Ramos (cell line): ENCODE data around the gene C1QTNF6.

ENCODE experiments used
- in situ Hi-C: fragments of 300-500 bp; cut with MboI; formaldehyde crosslinking; loops from one replicate; pipeline ENCODE4 v1.14.3; 2022; ENCODE audit warnings: low sequenced_read_pairs; ENCODE audit not compliant: unreplicated experiment

Gene C1QTNF6

DNA sequence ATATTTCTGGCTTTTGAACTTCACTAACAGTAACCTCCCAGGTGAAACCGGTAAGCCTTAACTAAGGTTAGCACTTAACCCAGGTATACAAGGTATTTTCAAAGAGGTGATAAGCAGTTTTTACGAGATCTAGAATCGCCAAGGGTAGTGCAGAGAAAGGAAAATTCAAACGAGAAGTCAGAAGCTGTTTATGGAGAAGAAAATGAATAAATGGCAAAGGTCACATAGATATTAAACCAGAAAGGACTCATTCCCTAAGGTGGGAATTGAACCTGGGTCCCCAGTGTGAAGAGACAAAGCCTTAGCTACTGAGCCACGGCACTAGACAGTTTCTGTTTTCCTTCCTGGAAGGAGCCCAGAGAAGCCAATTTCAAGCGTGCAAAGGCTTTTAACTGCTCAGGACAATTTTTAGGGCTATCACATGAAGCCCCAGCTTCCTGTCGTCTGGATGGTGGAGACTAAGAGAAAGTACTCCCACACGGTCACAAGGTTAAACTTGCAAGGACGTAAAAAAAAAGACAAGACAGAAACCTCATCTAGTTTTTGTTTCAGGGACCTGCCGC lies 5.7 kb upstream of the C1QTNF6 start:
- in situ Hi-C loops = no loop called here

DNA sequence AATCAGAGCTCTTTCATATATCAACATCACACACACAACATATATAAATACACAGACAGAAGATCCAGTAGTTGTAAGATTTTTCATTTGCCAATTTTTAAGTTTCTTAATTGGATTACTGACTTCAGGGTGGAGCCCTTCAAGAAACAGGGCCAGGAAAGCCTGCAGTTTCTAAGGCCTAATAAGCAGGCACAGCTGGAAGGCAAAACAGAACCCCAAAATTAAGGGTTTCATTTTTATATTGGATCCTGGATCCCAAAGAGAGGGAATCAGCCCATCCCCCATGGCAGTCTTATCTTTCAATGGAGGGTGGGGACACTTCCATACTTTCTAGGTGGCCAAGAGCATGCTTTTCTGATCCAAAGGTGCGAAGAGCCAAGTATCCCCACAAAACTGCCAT lies 4.7 kb upstream of the C1QTNF6 start:
- in situ Hi-C loops = no loop called here

DNA sequence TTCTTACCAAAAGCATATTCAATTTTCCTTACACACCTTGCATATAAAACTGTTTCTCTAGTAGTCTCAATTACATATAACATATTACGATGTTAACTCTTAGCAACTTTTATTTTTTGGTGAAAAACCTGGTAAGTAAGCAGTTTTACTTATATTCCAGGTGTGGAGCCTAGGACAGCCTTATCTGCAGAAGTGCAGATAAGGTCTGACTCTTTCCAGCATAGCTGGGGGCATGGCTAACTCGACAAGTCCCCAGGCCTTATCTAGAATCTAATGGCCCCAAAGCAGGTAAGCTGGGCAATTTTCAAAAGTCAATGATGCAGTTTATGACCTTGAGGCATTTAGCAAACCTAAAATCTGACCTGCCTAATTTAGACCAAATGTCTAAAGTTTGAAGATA lies 4.2 kb upstream of the C1QTNF6 start:
- in situ Hi-C loops = no loop called here

DNA sequence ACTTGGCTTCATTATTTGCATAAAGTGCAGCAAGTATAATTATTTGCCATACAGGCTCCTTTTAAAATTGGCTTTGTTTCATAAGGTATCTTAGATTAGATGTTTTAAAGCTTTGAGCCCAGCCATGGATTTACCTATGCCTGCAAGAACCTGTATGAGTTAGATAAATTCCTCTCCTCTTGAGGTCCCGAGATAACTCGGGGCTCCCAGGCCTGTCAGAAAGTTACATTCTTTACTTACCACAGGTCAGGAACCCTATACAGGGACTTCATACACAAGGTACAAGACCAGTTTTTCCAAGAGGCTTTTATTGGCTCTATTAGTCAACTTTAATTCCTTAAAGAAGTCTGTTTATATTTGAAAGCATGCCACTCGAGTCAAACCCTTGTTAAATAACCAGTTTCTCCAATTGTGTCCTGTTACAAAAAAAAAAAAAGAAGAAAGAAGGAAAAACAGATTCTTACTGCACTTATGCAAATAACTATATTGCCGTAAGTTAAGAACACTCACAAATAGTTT lies 2.3 kb upstream of the C1QTNF6 start:
- in situ Hi-C loops = no loop called here

DNA sequence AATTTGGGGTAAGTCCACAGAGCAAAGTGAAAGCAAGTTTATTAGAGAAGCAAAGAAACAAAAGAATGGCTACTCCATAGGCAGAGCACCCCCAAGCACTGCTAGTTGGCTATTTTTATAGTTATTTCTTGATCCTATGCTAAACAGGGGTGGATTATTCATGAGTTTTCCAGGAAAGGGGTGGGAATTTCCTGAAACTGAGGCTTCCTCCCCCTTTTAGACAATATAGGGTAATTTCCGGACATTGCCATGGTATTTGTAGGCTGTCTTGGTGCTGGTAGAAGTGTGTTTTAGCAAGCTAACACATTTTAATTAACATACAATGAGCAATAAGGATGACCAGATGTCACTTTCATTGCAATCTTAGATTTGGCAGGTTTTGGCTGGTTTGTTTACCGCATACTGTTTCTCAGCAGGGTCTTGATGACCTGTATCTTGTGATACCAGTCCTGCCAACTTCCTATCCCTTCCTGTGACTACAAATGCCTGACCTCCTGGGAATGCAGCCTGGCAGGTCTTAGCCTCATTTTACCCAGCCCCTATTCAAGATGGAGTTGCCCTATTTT lies 937 bp upstream of the C1QTNF6 start:
- in situ Hi-C loops = no loop called here

DNA sequence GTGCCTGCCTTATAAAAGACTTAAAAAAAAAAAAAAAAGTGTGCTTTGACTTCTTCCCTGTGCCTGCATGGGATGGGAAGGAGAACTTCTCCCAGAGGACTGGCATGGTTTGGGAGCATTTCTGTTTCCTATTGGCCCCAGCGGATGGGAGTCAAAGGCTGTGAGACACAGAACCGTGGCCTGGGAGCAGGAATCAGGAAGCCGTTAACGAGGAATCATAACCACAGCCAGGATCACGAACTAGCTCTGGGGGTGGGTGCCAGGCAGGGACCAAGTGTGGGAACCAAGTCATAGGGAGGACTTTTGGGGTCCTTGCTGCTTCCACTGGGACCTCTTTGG lies 526 bp downstream of the C1QTNF6 start:
- in situ Hi-C loops = no loop called here

DNA sequence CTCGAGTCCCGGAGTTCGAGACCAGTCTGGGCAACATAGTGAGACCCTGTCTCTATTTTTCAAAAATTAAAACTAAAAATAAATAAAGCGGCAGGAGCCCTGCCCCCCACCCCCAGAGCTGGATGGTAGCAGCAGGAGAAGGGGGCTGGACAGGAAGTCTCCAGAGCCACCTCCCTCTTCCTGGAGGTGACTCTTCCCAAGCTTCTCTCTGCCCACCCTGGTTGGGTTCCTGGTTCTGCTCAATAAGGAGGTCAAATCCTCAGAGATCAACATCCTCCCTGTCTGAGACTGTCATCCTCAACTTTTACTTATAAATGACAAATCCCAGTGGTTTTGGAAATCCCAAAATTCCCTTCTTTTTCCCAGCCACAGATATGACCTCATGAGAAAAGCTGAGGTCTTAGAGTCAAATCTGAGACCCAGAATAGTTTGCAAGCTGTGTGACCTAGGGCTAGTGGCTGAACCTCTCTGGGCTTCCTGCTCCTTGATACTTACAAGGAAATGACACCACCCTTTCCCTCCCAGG lies 987 bp downstream of the C1QTNF6 start:
- in situ Hi-C loops = no loop called here

DNA sequence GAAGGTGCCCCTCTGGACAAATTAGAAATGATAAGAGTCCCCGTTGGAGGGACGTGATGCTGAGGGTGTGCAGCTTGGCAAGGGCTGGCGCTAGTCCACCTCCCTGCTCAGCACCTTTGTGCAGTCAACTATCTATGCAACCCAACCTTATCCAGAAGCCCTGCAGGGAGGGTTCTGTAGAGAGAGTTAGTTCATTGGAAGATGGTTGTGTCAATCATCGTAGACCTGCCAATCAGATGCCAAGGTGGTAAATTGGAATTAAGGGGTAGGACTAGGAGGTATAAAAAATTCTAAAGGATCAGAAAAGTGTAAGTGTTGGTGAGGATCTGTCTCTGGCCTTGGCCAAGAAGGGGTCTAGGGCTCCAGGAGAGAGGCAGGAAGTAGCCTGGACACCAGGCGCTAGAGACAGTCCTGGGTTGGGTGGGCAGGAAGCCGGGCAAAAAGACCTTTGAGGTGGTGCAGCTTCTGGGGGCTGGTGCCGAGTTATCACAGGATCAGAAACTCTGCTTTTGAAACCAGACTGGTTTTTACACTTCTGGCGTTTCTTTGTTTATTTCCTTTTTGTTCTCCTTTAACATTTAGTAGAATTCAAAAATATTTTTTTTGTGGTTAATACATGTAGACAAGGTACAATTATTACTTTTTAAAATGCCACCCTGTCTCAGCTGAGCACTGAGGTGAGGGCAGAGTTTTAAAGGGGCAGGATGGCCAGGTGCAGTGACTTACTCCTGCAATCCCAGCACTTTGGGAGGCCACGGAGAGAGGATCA lies 1.6 kb downstream of the C1QTNF6 start:
- in situ Hi-C loops = no loop called here

DNA sequence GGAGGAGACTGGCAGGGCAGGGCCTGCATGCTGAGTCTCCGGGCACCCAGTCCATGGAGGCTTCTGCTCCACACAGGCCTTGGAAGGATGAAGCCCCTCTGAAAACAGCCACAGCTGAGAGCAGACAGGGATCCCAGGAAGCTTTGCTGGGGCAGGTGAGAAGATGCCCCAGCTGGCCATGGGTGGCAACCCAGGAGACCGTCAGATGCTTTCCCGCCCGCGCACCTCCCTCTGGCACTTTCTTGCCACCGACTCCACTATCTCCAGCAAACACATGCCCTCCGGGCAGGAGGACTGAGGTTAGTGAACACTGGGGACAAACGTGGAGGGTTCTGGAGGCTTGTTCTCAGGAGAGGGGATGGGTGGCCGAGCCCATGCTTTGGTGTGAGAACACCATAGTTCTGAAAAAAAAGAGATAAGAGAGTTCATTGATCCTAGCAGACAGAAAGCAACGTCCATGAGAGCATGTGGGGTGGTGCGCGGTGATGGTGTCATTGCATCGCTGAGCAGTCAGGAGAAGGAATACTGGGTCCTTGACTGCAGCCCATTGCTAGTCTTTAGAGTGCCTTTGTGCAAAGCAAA lies 2.3 kb downstream of the C1QTNF6 start:
- in situ Hi-C loops = no loop called here

DNA sequence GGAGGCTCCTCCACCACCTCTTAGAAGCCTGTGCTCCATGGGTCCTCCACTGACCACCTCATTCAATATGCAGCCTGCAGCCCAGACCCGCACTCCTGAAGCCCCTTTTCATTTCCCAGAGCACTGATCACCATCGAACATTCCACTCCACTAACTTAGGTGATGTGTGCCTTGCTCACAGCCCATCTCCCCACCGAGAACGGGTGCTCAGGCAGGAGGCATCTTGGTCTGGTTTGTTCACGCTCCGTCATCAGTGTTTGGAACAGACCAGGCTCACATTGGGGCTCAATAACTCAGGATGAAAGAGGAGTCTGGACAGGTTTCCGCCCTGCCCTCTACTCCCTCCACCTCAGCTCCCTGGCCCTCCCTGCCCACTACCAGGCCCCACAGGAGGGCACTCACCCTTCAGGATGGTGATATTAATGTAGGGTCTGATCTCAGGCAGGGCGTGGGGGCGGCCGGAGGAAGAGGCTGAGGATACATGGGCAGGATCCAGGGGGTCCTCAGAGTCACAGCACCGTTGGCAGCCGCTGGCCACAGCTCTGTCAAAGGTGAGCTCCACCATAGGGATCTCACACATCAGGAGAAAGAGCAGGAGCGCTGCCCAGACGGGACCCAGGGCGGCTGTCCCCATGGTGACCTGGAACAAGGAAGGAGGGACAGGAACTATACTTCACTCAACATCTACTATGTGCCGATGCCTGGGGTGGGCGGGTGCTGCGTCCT lies 3.1 kb downstream of the C1QTNF6 start:
- in situ Hi-C loops = no loop called here

DNA sequence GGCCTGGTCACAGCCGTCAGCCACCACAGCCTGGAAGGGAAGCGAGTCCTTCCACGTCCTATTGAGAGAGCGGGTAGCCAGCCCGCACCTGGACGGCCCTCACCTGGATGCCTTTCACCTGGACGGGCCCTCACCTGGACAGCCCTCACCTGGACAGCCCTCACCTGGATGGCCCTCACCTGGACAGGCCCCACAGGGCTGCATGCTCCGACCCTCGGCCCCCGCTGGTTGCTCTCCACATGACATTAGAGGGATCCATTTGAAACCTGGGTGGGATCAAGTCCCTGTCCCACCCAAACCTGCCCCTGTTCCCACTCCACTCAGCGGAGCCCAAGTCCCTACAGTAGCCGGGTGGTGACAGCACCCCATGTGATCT lies 3.7 kb downstream of the C1QTNF6 start:
- in situ Hi-C loops = no loop called here

DNA sequence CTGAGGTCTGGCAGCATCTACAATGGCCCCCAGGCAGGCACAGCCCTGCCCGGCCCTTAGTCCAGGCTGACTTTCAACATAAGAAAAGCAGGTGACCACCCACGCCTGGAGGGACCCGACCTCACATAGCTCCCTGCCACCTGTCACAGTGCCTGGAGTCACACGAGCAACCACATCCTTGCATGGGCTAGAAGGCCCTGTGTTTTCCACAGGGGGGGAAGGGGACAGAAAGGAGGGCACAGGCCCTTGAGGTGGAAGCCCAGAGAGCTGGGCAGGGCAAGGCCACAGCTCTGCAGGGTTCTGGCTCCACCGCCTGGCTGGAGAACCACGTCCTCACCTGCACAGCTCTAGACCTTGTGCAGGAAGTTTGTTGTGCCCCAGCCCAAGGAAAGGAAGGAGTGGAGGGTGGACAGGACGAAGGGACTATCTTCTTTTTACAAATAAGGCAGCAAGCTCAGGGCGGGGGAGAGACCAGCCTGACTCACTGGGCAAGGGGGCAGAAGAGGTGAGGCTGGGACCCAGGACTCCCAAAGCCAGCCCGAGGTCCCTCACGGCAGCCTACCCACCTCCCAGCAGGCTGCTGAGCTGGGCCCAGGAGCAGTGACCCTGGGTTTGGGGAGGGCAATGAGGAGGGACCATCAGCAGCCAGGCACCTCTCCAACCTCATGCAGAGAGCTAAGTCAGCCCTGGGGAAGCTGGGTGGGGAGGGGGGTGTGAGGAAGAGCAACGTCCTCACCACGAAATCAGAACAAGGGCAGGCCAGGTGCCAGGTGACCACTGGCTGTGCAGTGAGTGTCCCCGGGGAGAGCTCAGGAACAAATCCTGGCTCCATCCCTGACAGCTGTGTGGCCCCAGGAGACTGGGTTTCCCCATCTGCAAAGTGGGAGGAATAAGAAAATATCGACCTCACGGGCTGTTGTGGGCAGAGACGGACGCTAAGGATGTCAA lies 4.3 kb downstream of the C1QTNF6 start:
- in situ Hi-C loops = no loop called here

DNA sequence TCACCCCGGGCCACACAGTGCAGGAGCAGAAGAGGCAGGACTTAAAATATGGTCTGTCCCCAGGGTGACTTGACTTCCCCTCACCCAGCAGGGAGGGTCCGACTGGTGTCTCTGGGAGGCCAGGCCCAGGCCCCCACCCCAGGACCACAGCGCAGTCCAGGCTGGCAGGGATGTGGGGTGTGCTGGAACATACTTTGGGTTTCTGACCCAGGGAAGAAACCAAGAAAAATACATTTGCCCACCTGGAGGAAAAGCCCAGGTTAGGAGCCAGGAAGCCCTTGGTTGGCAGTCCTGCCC lies 5.2 kb downstream of the C1QTNF6 start:
- in situ Hi-C loops = no loop called here

DNA sequence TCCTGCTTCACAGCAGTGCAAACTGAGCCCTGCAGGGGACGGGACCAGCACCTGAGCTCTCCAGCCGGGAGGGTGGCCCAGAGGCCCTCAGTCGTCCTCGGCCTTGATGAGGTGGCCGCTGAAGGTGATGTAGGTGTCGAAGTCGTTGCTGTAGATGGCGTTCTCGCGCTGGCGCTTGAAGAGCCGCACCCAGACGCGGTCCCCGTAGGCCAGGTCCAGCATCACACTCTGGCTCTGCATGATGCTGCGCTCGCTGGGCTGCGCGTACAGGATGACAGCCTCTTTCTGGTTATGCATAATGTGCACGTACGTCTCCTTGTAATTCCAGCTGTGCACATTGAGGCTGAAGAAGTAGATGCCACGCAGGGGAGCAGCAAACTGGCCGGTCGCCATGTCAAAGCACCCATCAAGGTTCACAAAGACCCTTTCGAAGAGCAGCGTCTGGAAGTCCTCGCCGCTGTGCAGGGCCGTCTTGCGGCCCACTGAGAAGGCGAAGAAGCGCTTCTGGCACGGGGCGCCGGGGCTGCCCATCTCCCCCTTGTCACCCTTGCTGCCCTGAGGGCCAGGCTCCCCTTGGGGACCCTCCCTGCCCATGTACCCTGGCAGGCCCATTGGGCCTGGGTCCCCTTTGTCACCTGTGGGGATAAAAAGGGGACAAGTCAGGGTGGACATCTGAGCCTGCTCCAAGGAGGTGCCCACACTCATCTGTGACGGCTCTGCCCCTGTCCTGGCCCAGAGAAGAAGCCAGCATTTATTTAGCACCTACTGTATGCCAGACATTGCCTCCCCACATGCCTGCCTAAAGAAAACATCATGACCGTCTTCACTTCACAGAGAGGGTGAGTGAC lies 5.7 kb downstream of the C1QTNF6 start:
- in situ Hi-C loops = no loop called here

DNA sequence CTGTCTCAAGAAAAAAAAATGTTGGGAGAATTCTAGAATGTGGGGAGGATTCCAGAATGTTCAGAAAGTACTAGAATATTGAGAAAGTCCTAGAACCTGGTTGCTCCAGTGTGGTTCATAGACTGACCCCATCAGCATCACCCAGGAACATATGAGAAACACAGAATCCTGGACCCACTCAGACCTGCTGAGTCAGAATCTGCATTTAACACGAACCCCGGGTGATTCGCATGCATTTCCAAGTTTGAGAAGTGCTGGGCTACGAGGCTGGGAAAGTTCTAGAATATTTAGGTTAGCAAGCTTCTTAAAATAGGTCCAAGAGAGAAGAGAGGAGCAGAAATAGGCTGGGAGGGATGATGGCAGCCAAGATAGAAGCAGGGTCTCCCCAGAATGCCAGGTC lies 6.4 kb downstream of the C1QTNF6 start:
- in situ Hi-C loops = no loop called here

DNA sequence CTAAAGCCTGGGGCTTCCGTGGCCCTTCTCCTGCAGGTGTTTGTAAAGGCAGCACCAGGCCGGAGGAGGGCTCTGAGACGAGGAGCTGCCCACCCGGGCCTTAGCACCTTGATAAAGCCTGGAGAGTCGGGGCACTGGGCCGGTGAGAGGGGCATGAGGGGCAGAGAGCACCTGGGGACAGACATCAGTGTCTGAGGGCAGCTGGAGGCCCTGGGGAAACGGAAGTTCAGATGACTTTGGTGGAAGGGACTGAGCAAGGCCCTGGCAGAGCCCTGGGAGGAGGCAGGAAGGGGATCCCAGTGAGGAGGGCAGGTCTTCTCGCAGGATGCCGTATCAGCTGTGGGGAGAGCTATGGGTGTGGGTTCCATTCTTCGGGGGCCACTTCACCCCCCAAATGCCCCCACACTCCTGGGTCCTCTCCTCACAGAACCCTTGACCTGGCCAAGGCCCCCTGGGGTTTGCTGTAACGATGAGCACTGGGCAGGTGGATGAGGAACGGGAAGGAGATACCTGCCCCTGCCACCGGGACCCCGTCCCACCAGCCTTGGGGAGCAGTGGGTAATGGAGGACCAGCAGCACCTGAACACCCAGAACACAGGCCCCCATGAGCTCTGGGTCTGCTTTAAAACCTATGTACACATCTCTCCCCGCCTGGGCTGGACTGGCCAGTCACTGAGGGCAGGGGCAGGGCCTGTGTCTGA lies 7.4 kb downstream of the C1QTNF6 start:
- in situ Hi-C loops = no loop called here

DNA sequence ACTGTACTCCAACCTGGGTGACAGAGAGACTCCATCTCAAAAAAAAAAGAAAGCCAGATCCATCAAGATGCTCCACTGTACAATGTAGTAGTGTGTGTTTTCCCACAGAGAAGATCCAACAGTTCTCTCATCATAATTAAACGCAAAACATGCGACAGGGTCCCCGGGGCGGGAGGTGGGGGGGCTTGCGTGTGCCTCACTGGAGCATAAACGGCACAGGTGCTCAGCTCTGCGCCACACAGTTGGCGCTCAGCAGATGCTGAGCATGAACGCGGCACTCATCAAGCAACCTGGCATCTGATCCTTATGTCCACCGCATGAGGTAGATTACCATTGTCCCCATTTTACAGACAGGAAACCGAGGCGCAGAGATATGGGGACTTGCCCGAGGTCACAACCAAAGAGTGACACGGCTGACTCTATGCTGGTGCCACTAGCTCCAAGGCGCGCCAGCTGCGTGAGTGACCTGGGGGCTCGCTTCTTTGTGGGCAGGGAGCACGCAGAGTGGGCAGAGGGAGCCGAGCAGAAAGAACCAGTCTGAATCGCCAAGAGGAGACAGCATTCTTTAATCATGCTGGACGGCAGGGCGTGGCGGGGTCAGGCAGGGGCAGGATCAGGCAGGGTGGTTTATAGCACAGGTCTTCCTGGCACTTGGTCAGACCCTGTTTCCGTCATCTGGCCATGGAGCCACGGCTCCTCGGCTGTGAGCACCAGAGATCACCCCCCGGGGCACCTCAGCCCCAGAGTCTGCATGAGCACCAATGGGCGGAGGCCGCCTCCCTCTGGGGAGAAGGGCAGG lies 8.2 kb downstream of the C1QTNF6 start:
- in situ Hi-C loops = no loop called here

DNA sequence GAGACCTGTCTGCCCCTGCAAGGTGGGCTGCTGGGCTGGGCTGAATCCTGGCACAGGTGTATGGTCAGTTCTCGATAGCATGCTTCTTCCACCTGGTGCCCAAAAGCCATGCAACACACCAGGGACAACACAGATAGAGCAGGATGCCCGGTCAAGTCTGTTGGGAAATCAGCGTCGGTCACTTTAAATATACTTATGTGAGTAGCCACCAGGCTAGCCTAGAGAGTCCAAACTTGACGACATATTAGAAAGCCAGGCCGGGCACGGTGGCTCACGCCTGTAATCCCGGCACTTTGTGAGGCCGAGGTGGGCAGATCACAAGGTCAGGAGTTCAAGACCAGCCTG lies 8.9 kb downstream of the C1QTNF6 start:
- in situ Hi-C loops = no loop called here
